ENCODE data around the gene ATP1A3. TPM values are rescaled to one million over a fixed set of nuclear protein-coding genes. Genes with fewer than 3 reads are reported as not detected.

The ATP1A3 gene
- total and polyA plus RNA-seq, 2 of the 13 experiments (the other 11 are each of a cell fraction or from before 2014, with no cell fraction given) = 0.01 to 0.04 TPM

GRCh38 chr19:42037649-42038048 is 43.6 kb upstream of the ATP1A3 start:
- H3K9ac ChIP-seq (ENCODE audit: insufficient read depth, low read depth, low read length) = no peak overlapping the region
- ATAC-seq (no peak), FAIRE-seq (no peak), DNase-seq (ENCODE audit: low spot score) (no peak)
- no peak overlapping the region for H3K4me2 ChIP-seq (ENCODE audit: low read depth, low read length)
- no peaks in the 10 kb centered on the region for H3K4me1 ChIP-seq (ENCODE audit: insufficient read depth, low read length)
- no peaks in the 10 kb centered on the region for H3K36me3 ChIP-seq (replicated peaks in 1 of 2; ENCODE audit: control insufficient read depth in 1 of 2, insufficient read depth in 2 of 2, low read length in 2 of 2)
- ChIA-PET CTCF (ENCODE audit: low intra/inter-chr PET ratio, low total read pairs) (no interaction called here), POLR2A (no interaction called here)
- WGBS (ENCODE audit: low lambda C conversion rate) = 33% methylated on average over 1 of the region's 5 CpGs
- H3K9me3 ChIP-seq (ENCODE audit: low read length) = no peaks in the 10 kb centered on the region
- in situ Hi-C loops (cut with HindIII; ENCODE audit: extremely low pct_ligation_motif_present, low pct_unique_long_range_greater_than_20kb) (no loop called here), intact Hi-C loops (cut with micrococcal nuclease; ENCODE audit: unreplicated experiment) (no loop called here)
- peaks cover 0 to 10% of the 10 kb centered on the region in 2 experiments; a peak in 4 of 5 replicates for H3K27me3 ChIP-seq (ENCODE audit: control insufficient read depth in 1 of 2, insufficient read depth in 2 of 2, low read length in 2 of 2)
- H2AFZ ChIP-seq (ENCODE audit: low read length) = no peak overlapping the region
- no peak overlapping the region for H3K4me3 ChIP-seq (replicated peaks in 1 of 3; ENCODE audit: insufficient read depth in 1 of 3, low read depth in 2 of 3, low read length in 3 of 3)
- no peaks in the 10 kb centered on the region for H4K20me1 ChIP-seq (ENCODE audit: insufficient read depth, low read length)
- no peaks in the 10 kb centered on the region for H3K79me2 ChIP-seq (ENCODE audit: insufficient read depth, low read length)
- no peak overlapping the region for H3K27ac ChIP-seq (ENCODE audit: extremely low read length, insufficient read depth, low read length)
- BruUV-seq (replicated peaks) = no TSS peak
- no peak for TF ChIP-seq ZKSCAN5 (CRISPR knock-in tag; IDR thresholded peaks at IDR 0.05)
- TF ChIP-seq, protein P1, sequence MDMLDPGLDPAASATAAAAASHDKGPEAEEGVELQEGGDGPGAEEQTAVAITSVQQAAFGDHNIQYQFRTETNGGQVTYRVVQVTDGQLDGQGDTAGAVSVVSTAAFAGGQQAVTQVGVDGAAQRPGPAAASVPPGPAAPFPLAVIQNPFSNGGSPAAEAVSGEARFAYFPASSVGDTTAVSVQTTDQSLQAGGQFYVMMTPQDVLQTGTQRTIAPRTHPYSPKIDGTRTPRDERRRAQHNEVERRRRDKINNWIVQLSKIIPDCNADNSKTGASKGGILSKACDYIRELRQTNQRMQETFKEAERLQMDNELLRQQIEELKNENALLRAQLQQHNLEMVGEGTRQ (IDR thresholded peaks at IDR 0.05; ENCODE audit: low read depth, low read length) = no peak
- TF ChIP-seq, protein P1 (CRISPR knock-in tag; IDR thresholded peaks at IDR 0.05; ENCODE audit: borderline replicate concordance) = no peak
- TF ChIP-seq KLF6 (CRISPR knock-in tag; IDR thresholded peaks at IDR 0.05) = no peak
- TF ChIP-seq ZNF350 (CRISPR knock-in tag; IDR thresholded peaks at IDR 0.05; ENCODE audit: borderline replicate concordance, low read depth) = no peak
- TF ChIP-seq, protein P2, sequence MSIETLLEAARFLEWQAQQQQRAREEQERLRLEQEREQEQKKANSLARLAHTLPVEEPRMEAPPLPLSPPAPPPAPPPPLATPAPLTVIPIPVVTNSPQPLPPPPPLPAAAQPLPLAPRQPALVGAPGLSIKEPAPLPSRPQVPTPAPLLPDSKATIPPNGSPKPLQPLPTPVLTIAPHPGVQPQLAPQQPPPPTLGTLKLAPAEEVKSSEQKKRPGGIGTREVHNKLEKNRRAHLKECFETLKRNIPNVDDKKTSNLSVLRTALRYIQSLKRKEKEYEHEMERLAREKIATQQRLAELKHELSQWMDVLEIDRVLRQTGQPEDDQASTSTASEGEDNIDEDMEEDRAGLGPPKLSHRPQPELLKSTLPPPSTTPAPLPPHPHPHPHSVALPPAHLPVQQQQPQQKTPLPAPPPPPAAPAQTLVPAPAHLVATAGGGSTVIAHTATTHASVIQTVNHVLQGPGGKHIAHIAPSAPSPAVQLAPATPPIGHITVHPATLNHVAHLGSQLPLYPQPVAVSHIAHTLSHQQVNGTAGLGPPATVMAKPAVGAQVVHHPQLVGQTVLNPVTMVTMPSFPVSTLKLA (IDR thresholded peaks at IDR 0.05) = no peak
- TF ChIP-seq HDAC1 (CRISPR knock-in tag; IDR thresholded peaks at IDR 0.05) = no peak
- TF ChIP-seq ZC3H13 (CRISPR knock-in tag; IDR thresholded peaks at IDR 0.05) = no peak
- TF ChIP-seq ZNF17 (CRISPR knock-in tag; IDR thresholded peaks at IDR 0.05) = no peak
- TF ChIP-seq SMAD1 (CRISPR knock-in tag; IDR thresholded peaks at IDR 0.05; ENCODE audit: borderline replicate concordance, low read depth) = no peak
- TF ChIP-seq NFYB (CRISPR knock-in tag; IDR thresholded peaks at IDR 0.05) = no peak
- no peak for TF ChIP-seq MTF1 (CRISPR knock-in tag; IDR thresholded peaks at IDR 0.05)
- TF ChIP-seq FLYWCH1 (CRISPR knock-in tag; IDR thresholded peaks at IDR 0.05) = no peak
- no peak for TF ChIP-seq ZMYM2 (CRISPR knock-in tag; IDR thresholded peaks at IDR 0.05)
- no peak for TF ChIP-seq PRDM15 (CRISPR knock-in tag; IDR thresholded peaks at IDR 0.05)
- TF ChIP-seq NRL (CRISPR knock-in tag; IDR thresholded peaks at IDR 0.05; ENCODE audit: borderline replicate concordance) = no peak
- no peak for TF ChIP-seq JUNB (CRISPR knock-in tag; IDR thresholded peaks at IDR 0.05; ENCODE audit: borderline replicate concordance)

Measured in HepG2 (cell line).